Esophagus squamous epithelium (tissue), 5 donors: ENCODE data around the gene GALNS. TPM values are rescaled to one million over a fixed set of nuclear protein-coding genes. Genes with fewer than 3 reads are reported as not detected.
"Not testable (repeated sequence)": the region's sequence is repeated elsewhere in the genome, so short reads cannot be mapped to it uniquely, and the experiment has no call there.

Experiments
- DNase-seq: peaks from one replicate; lab custom pipeline; 2025; lab: John Stamatoyannopoulos, UW
- H3K27ac ChIP-seq, 4 donors: fragments of 200-600 bp; sonication (generic); one replicate each; pipeline ENCODE4 v1.5.1; 2016 to 2019; ENCODE audit warnings: mild to moderate bottlenecking in 1 of 4
- H3K27me3 ChIP-seq, 4 donors: fragments of 200-600 bp; sonication (generic); 1 replicate in 3 of 4; 2 replicates in 1 of 4; pipeline versions ENCODE4 v1.5.1 to v1.6.0; 2017 to 2021; ENCODE audit warnings: antibody characterized with exemption in 1 of 4
- H3K36me3 ChIP-seq, 3 donors: fragments of 200-600 bp; sonication (generic); one replicate each; pipeline ENCODE4 v1.5.1; 2016 to 2019
- H3K4me1 ChIP-seq, 3 donors: fragments of 200-600 bp; sonication (generic); one replicate each; pipeline ENCODE4 v1.5.1; 2017 to 2019
- H3K4me3 ChIP-seq, 4 donors: fragments of 200-600 bp; sonication (generic); 1 replicate in 3 of 4; 2 replicates in 1 of 4; pipeline ENCODE4 v1.5.1; 2016 to 2019; ENCODE audit warnings: mild to moderate bottlenecking in 2 of 4, moderate library complexity in 1 of 4
- H3K9me3 ChIP-seq, 3 donors: fragments of 200-600 bp; sonication (generic); one replicate each; pipeline ENCODE4 v1.5.1; 2016 to 2019
- CTCF ChIP-seq, 6 experiments: fragments of 450-650 bp in 4 of 6; fragments of 200-600 bp in 2 of 6; sonication (generic) in 2 of 6; IDR thresholded peaks; one replicate each; pipeline ENCODE4 v1.5.1; 2016 to 2019; ENCODE audit warnings: antibody characterized with exemption in 6 of 6, mild to moderate bottlenecking in 4 of 6, moderate library complexity in 4 of 6
- POLR2A ChIP-seq, 4 donors: fragments of 450-650 bp; IDR thresholded peaks; one replicate each; pipeline ENCODE4 v1.6.1; 2017; ENCODE audit warnings: antibody characterized with exemption in 4 of 4, mild to moderate bottlenecking in 4 of 4, moderate library complexity in 3 of 4
- WGBS, 2 donors: methylation state at CpG; one replicate each; pipeline ENCODE4 v1.1.5; 2018; 5-methylcytosine and 5-hydroxymethylcytosine counted together
- intact Hi-C: fragments of 100-400 bp; cut with DNase I; formaldehyde crosslinking; loops from one replicate; pipeline ENCODE4 v1.15.0; 2022
- total RNA-seq, 4 donors: library from RNA; depleted of rRNA; stranded (reverse); fragments of >200 nt; gene quantifications; one replicate each; pipeline ENCODE4 v1.1.0, GENCODE V29; 2016
- donor health status: DM: yes; HTN: yes; CAD: no.

GALNS gene
- total RNA-seq, 4 donors from 2014 or later = 9.5 to 24.2 (median 20.5) TPM

GRCh38 chr16:88826070-88826840 is 30.5 kb downstream of the GALNS start:
- DNase-seq = no peak
- Histone ChIP-seq H3K4me3 (no peak overlapping the region), H3K36me3 (peaks cover 6 to 70% (median 11%) of the 10 kb centered on the region in 3 donors), H3K27ac (peak overlapping the region in 3 of 4 donors; percentile 22 to 54 (median 30)), H3K4me1 (peaks cover 0 to 26% (median 9%) of the 10 kb centered on the region in 3 donors), H3K27me3 (no peaks in the 10 kb centered on the region), H3K9me3 (no peaks in the 10 kb centered on the region)
- 25% methylated on average over 3 of the region's 26 CpGs; no CpG with 5 or more reads in 1 of the 2 donors for WGBS, 2 donors
- intact Hi-C loops = loop anchor here (5.0 kb wide), 1 partner anchor 391 kb away; the partner anchor contains the start of gene ZNF778
- TF ChIP-seq CTCF (IDR thresholded peaks at IDR 0.05) = no peak
- TF ChIP-seq POLR2A (IDR thresholded peaks at IDR 0.05) = no peak

GRCh38 chr16:88825146-88825545 is 31.6 kb downstream of the GALNS start:
- H3K27ac ChIP-seq = peak overlapping the region in 1 of 4 donors; percentile 30

GRCh38 chr16:88824256-88825077 is 32.3 kb downstream of the GALNS start:
- no peak for TF ChIP-seq POLR2A (IDR thresholded peaks at IDR 0.05)
- no peak for TF ChIP-seq CTCF (IDR thresholded peaks at IDR 0.05)
- no peak overlapping the region for H3K27ac ChIP-seq
- peaks cover 0 to 21% (median 9%) of the 10 kb centered on the region in 3 donors for H3K4me1 ChIP-seq
- no peaks in the 10 kb centered on the region for H3K9me3 ChIP-seq
- intact Hi-C loops = loop anchor here (5.0 kb wide), 1 partner anchor 393 kb away; the partner anchor contains the start of gene ZNF778
- H3K27me3 ChIP-seq = no peaks in the 10 kb centered on the region
- no peak for DNase-seq
- WGBS, 2 donors = 83 to 94% methylated on average over 9 to 15 of the region's 33 CpGs
- peaks cover 6 to 78% (median 11%) of the 10 kb centered on the region in 3 donors for H3K36me3 ChIP-seq
- H3K4me3 ChIP-seq = no peak overlapping the region

More at GRCh38 chr16:88825146-88825545, 31.6 kb downstream of the GALNS start:
- H3K36me3 ChIP-seq = peaks cover 6 to 81% (median 11%) of the 10 kb centered on the region in 3 donors
- TF ChIP-seq POLR2A (IDR thresholded peaks at IDR 0.05) = no peak
- TF ChIP-seq CTCF (IDR thresholded peaks at IDR 0.05) = no peak
- intact Hi-C loops = loop anchor here (5.0 kb wide), 1 partner anchor 392 kb away; the partner anchor contains the start of gene ZNF778
- H3K4me1 ChIP-seq = peaks cover 0 to 26% (median 9%) of the 10 kb centered on the region in 3 donors
- H3K4me3 ChIP-seq = no peak overlapping the region
- no peaks in the 10 kb centered on the region for H3K9me3 ChIP-seq
- no CpG with 5 or more reads among the region's 12 CpGs for WGBS, 2 donors
- H3K27me3 ChIP-seq = no peaks in the 10 kb centered on the region
- no peak for DNase-seq

- H3K9me3 ChIP-seq, DNase-seq, H3K27ac ChIP-seq, H3K4me3 ChIP-seq, intact Hi-C loops, H3K27me3 ChIP-seq: not testable (repeated sequence)
- 86 to 95% methylated on average over 2 of the region's 31 CpGs for WGBS, 2 donors
- Histone ChIP-seq H3K36me3 (peaks cover 6 to 71% (median 11%) of the 10 kb centered on the region in 3 donors), H3K4me1 (peaks cover 0 to 20% (median 9%) of the 10 kb centered on the region in 3 donors)
Measured at GRCh38 chr16:88823646-88824045, 33.1 kb downstream of the GALNS start.

- intact Hi-C loops = no loop called here
- H3K9me3 ChIP-seq = no peaks in the 10 kb centered on the region
- no peak for DNase-seq
- H3K4me1 ChIP-seq = peaks cover 0 to 22% (median 9%) of the 10 kb centered on the region in 3 donors
- TF ChIP-seq POLR2A (IDR thresholded peaks at IDR 0.05) = no peak
- no peak for TF ChIP-seq CTCF (IDR thresholded peaks at IDR 0.05)
- WGBS, 2 donors = 83% methylated on average over 4 of the region's 24 CpGs; no CpG with 5 or more reads in 1 of the 2 donors
- H3K36me3 ChIP-seq = peaks cover 6 to 59% (median 11%) of the 10 kb centered on the region in 3 donors
- H3K27me3 ChIP-seq = no peaks in the 10 kb centered on the region
- no peak overlapping the region for H3K27ac ChIP-seq
- no peak overlapping the region for H3K4me3 ChIP-seq
Measured at GRCh38 chr16:88822281-88823040, 34.3 kb downstream of the GALNS start.
